K562 (cell line): ENCODE data around the gene POMT2. TPM values are rescaled to one million over a fixed set of nuclear protein-coding genes. Genes with fewer than 3 reads are reported as not detected.

Experiments
- HDAC1 ChIP-seq, 2 experiments: fragments of 450-650 bp; IDR thresholded peaks; 2 replicates each; pipeline ENCODE4 v1.6.1; 2016 to 2017; ENCODE audit warnings: inconsistent platforms in 1 of 2, mild to moderate bottlenecking in 1 of 2, moderate library complexity in 1 of 2
- NR2F6 ChIP-seq: fragments of 450-650 bp; formaldehyde crosslinking; IDR thresholded peaks from 2 replicates; pipeline ENCODE4 v1.4.0; 2020; ENCODE audit warnings: mild to moderate bottlenecking
- PTRF ChIP-seq: fragments of 450-650 bp; IDR thresholded peaks from 2 replicates; pipeline ENCODE4 v1.6.1; 2016; ENCODE audit warnings: mild to moderate bottlenecking, missing genetic modification characterization, missing compliant biosample characterization
- SOX6 ChIP-seq: fragments of 450-650 bp; IDR thresholded peaks from 2 replicates; pipeline ENCODE4 v1.6.1; 2014; ENCODE audit warnings: mild to moderate bottlenecking
- ZC3H4 ChIP-seq: sonication (generic); formaldehyde crosslinking; IDR thresholded peaks from 2 replicates; pipeline ENCODE4 v1.9.0; 2021; ENCODE audit warnings: missing genetic modification reagents, borderline replicate concordance
- polyA plus RNA-seq, 8 experiments: library from polyadenylated mRNA; depleted of rRNA in 4 of 8; stranded (reverse) in 5 of 8; unstranded in 3 of 8; fragments of >200 nt; fragmentation: Nextera tagmentation in 2 of 8; fragmentation: Illumina TruSeq in 1 of 8; extraction: Ambion mirVana in 2 of 8; extraction: Trizol in 1 of 8; gene quantifications; 2 replicates each; pipeline versions ENCODE4 v1.2.1 to v1.2.3, GENCODE V29; 2011 to 2014; ENCODE audit warnings: inconsistent platforms in 1 of 8, missing spikeins in 1 of 8
- total RNA-seq, 7 experiments: library from RNA; depleted of rRNA in 6 of 7; stranded (reverse); fragments of >200 nt in 6 of 7; fragmentation: Illumina TruSeq in 2 of 7; extraction: Trizol in 2 of 7; gene quantifications; 2 replicates each; pipeline versions ENCODE4 v1.2.1 to v1.2.3, GENCODE V29; 2011 to 2021; ENCODE audit warnings: low replicate concordance in 1 of 7
- TF ChIP-seq, protein P1 (sequence below): fragments of 450-650 bp; IDR thresholded peaks from 2 replicates; pipeline ENCODE4 v1.6.1; 2016; ENCODE audit warnings: mild to moderate bottlenecking, moderate library complexity
- TF ChIP-seq, protein P2 (sequence below): fragments of 250-450 bp; sonication (Bioruptor Pico); IDR thresholded peaks from 2 replicates; pipeline ENCODE4 v1.4.0; 2020; ENCODE audit warnings: borderline replicate concordance
- TF ChIP-seq, protein P3 (sequence below): sonication (generic); formaldehyde crosslinking; IDR thresholded peaks from 2 replicates; pipeline ENCODE4 v1.8.1; 2022; ENCODE audit warnings: missing genetic modification reagents
- TF ChIP-seq, protein P4 (sequence below): sonication (generic); formaldehyde crosslinking; IDR thresholded peaks from 2 replicates; pipeline ENCODE4 v1.5.0; 2020; ENCODE audit warnings: missing genetic modification reagents
- TF ChIP-seq, protein P5 (sequence below): conservative IDR thresholded peaks from 2 replicates; pipeline ENCODE4 v1.6.1; 2011; ENCODE audit warnings: low read depth, mild to moderate bottlenecking, low read length; ENCODE audit not compliant: control insufficient read depth

Gene POMT2
- total and polyA plus RNA-seq, 9 of the 15 experiments (the other 6 are each of a cell fraction or from before 2014, with no cell fraction given) = 0.39 to 16.6 (median 7.8) TPM

DNA sequence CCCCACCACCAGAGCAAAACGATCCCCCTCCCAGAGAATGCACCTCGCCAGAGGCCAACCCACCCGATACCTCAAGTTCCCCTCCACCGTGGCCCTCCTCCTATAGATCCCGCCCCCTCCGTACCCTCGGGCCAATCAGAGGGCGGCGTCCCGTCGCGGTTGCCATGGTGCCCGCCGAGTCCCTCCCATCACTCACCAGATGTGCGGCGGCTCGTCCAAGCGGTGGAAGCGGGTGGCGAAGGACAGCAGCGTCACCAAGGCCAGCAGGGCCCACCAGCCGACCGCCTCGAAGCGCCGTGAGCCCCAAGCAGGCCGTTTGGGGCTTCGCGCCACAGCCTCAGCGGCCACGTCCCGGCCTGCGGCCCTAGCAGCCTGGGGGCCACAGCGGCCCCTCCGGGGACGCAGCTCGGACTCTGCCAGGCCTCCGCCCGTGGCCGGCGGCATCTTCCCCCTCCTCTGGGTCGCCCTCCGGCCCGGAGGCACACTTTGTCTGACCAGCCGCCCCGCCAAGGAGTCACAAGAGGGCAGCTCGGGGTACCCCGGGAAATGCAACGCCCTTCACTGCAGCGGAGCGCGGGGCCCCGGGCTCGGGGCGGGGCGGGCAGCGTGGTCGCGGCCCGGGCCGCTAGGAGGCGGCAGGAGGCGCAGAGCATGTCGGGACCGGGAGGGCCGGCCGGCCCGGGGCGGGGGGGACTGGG lies at the start of gene POMT2 (continued):
- TF ChIP-seq, protein P1, sequence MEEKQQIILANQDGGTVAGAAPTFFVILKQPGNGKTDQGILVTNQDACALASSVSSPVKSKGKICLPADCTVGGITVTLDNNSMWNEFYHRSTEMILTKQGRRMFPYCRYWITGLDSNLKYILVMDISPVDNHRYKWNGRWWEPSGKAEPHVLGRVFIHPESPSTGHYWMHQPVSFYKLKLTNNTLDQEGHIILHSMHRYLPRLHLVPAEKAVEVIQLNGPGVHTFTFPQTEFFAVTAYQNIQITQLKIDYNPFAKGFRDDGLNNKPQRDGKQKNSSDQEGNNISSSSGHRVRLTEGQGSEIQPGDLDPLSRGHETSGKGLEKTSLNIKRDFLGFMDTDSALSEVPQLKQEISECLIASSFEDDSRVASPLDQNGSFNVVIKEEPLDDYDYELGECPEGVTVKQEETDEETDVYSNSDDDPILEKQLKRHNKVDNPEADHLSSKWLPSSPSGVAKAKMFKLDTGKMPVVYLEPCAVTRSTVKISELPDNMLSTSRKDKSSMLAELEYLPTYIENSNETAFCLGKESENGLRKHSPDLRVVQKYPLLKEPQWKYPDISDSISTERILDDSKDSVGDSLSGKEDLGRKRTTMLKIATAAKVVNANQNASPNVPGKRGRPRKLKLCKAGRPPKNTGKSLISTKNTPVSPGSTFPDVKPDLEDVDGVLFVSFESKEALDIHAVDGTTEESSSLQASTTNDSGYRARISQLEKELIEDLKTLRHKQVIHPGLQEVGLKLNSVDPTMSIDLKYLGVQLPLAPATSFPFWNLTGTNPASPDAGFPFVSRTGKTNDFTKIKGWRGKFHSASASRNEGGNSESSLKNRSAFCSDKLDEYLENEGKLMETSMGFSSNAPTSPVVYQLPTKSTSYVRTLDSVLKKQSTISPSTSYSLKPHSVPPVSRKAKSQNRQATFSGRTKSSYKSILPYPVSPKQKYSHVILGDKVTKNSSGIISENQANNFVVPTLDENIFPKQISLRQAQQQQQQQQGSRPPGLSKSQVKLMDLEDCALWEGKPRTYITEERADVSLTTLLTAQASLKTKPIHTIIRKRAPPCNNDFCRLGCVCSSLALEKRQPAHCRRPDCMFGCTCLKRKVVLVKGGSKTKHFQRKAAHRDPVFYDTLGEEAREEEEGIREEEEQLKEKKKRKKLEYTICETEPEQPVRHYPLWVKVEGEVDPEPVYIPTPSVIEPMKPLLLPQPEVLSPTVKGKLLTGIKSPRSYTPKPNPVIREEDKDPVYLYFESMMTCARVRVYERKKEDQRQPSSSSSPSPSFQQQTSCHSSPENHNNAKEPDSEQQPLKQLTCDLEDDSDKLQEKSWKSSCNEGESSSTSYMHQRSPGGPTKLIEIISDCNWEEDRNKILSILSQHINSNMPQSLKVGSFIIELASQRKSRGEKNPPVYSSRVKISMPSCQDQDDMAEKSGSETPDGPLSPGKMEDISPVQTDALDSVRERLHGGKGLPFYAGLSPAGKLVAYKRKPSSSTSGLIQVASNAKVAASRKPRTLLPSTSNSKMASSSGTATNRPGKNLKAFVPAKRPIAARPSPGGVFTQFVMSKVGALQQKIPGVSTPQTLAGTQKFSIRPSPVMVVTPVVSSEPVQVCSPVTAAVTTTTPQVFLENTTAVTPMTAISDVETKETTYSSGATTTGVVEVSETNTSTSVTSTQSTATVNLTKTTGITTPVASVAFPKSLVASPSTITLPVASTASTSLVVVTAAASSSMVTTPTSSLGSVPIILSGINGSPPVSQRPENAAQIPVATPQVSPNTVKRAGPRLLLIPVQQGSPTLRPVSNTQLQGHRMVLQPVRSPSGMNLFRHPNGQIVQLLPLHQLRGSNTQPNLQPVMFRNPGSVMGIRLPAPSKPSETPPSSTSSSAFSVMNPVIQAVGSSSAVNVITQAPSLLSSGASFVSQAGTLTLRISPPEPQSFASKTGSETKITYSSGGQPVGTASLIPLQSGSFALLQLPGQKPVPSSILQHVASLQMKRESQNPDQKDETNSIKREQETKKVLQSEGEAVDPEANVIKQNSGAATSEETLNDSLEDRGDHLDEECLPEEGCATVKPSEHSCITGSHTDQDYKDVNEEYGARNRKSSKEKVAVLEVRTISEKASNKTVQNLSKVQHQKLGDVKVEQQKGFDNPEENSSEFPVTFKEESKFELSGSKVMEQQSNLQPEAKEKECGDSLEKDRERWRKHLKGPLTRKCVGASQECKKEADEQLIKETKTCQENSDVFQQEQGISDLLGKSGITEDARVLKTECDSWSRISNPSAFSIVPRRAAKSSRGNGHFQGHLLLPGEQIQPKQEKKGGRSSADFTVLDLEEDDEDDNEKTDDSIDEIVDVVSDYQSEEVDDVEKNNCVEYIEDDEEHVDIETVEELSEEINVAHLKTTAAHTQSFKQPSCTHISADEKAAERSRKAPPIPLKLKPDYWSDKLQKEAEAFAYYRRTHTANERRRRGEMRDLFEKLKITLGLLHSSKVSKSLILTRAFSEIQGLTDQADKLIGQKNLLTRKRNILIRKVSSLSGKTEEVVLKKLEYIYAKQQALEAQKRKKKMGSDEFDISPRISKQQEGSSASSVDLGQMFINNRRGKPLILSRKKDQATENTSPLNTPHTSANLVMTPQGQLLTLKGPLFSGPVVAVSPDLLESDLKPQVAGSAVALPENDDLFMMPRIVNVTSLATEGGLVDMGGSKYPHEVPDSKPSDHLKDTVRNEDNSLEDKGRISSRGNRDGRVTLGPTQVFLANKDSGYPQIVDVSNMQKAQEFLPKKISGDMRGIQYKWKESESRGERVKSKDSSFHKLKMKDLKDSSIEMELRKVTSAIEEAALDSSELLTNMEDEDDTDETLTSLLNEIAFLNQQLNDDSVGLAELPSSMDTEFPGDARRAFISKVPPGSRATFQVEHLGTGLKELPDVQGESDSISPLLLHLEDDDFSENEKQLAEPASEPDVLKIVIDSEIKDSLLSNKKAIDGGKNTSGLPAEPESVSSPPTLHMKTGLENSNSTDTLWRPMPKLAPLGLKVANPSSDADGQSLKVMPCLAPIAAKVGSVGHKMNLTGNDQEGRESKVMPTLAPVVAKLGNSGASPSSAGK = no peak
- TF ChIP-seq, protein P2, sequence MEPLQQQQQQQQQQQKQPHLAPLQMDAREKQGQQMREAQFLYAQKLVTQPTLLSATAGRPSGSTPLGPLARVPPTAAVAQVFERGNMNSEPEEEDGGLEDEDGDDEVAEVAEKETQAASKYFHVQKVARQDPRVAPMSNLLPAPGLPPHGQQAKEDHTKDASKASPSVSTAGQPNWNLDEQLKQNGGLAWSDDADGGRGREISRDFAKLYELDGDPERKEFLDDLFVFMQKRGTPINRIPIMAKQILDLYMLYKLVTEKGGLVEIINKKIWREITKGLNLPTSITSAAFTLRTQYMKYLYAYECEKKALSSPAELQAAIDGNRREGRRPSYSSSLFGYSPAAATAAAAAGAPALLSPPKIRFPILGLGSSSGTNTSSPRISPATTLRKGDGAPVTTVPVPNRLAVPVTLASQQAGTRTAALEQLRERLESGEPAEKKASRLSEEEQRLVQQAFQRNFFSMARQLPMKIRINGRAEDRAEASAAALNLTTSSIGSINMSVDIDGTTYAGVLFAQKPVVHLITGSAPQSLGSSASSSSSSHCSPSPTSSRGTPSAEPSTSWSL (CRISPR knock-in tag) = no peak
- TF ChIP-seq, protein P3, sequence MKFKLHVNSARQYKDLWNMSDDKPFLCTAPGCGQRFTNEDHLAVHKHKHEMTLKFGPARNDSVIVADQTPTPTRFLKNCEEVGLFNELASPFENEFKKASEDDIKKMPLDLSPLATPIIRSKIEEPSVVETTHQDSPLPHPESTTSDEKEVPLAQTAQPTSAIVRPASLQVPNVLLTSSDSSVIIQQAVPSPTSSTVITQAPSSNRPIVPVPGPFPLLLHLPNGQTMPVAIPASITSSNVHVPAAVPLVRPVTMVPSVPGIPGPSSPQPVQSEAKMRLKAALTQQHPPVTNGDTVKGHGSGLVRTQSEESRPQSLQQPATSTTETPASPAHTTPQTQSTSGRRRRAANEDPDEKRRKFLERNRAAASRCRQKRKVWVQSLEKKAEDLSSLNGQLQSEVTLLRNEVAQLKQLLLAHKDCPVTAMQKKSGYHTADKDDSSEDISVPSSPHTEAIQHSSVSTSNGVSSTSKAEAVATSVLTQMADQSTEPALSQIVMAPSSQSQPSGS (CRISPR knock-in tag) = no peak
- no peak for TF ChIP-seq NR2F6 (CRISPR knock-in tag)
- no peak for TF ChIP-seq ZC3H4 (CRISPR knock-in tag)
- TF ChIP-seq, protein P4, sequence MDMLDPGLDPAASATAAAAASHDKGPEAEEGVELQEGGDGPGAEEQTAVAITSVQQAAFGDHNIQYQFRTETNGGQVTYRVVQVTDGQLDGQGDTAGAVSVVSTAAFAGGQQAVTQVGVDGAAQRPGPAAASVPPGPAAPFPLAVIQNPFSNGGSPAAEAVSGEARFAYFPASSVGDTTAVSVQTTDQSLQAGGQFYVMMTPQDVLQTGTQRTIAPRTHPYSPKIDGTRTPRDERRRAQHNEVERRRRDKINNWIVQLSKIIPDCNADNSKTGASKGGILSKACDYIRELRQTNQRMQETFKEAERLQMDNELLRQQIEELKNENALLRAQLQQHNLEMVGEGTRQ (CRISPR knock-in tag) = no peak
- TF ChIP-seq HDAC1 (IDR thresholded peaks at IDR 0.05) = peak in 1 of 2 experiments; percentile 79; a peak in 2 of 4 replicates
- TF ChIP-seq PTRF (tag) = no peak
- TF ChIP-seq, protein P5, sequence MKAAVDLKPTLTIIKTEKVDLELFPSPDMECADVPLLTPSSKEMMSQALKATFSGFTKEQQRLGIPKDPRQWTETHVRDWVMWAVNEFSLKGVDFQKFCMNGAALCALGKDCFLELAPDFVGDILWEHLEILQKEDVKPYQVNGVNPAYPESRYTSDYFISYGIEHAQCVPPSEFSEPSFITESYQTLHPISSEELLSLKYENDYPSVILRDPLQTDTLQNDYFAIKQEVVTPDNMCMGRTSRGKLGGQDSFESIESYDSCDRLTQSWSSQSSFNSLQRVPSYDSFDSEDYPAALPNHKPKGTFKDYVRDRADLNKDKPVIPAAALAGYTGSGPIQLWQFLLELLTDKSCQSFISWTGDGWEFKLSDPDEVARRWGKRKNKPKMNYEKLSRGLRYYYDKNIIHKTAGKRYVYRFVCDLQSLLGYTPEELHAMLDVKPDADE = no peak; the same call in 1 of the 2 replicates
- no peak for TF ChIP-seq SOX6
